NCI-H146 (cell line): ENCODE data around the gene MYOCOS.
A peak's percentile ranks its signal among the peaks of the same experiment; 100 is the strongest.
"Not testable (repeated sequence)": the region's sequence is repeated elsewhere in the genome, so short reads cannot be mapped to it uniquely, and the experiment has no call there.

Experiments
- DNase-seq: peaks from one replicate; lab custom pipeline; 2025; lab: John Stamatoyannopoulos, UW

MYOCOS gene

DNA sequence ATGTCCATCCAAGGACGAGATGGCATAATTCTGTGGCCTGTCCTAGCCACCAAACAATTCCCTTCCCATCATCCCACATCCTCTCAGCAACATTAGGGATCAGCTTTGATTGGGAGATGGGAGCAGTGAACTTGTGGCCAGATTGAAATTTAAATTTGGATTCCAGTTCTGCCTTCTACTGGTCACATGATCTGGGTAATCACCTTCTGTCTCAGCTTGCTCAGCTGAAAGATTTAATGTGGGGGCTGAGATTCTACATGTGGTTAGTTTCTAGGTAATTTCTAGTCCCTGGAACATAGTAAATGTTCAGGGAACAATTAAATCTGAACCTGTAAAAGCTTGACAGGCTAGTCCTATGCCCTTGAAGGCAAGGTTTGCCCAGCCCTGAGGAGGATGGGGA is 3.2 kb downstream of the MYOCOS start:
- no peak for DNase-seq

GRCh38 chr1:171627020-171627419 is 5.0 kb downstream of the MYOCOS start:
- DNase-seq: no peak

DNA sequence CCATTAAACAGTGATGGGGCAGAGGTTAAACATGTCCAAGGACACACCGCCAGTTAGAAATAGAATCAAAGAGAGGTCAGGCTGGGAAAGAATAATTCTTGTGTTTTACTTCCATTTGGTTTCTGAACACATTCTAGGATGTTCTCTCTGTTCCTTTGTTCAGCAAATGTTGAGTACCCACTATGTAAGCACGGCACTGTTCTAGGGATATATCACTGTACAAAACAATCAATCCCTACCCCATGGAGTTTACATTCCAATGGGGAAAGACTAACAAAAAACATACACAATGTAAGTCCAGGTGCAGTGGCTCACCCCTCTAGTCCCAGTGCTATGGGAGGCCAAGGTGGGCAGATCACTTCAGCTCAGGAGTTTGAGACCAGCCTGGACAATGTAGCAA is 6.2 kb downstream of the MYOCOS start:
- no peak for DNase-seq

DNA sequence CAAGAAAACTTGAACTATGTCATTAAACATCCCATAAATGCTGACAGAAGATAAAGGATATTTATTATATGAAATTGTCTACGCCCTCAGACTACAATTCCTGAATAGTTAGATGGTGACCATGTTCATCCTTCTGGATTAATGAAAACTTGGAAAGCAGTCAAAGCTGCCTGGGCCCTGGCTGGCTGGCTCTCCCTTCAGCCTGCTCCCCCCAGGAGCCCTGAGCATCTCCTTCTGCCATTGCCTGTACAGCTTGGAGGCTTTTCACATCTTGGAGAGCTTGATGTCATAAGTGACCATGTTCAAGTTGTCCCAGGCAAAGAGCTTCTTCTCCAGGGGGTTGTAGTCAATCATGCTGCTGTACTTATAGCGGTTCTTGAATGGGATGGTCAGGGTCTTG is 13.6 kb downstream of the MYOCOS start:
- no peak for DNase-seq

- DNase-seq: no peak
Observed at GRCh38 chr1:171636141-171636540, 14.1 kb downstream of the MYOCOS start.

- DNase-seq: no peak
Observed at GRCh38 chr1:171637928-171638576, 16.0 kb downstream of the MYOCOS start.

- DNase-seq: no peak
Observed at GRCh38 chr1:171640225-171640624, 18.2 kb downstream of the MYOCOS start.

GRCh38 chr1:171641076-171641864 is 19.2 kb downstream of the MYOCOS start:
- no peak for DNase-seq

GRCh38 chr1:171642197-171642596 is 20.2 kb downstream of the MYOCOS start:
- DNase-seq: no peak

DNA sequence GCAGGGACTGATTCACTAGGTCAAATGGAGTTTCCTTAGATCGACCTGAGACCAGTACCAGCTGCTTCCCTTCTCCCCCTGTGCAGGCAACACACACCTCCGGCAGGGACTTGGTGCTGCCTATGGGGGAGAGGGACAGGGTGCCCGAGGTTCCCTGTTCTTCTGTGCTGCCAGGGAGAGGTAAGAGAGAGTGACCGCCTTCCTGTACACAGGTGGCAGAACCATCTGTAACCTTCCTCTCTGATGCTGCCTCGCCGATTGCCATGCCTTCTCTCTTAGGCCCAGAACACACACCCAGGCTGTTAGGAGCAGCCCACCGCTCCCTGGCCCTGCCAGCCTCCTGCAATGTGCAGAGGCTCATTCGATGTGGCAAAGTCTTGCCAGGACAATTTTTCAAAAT is 21.1 kb downstream of the MYOCOS start:
- no peak for DNase-seq

DNA sequence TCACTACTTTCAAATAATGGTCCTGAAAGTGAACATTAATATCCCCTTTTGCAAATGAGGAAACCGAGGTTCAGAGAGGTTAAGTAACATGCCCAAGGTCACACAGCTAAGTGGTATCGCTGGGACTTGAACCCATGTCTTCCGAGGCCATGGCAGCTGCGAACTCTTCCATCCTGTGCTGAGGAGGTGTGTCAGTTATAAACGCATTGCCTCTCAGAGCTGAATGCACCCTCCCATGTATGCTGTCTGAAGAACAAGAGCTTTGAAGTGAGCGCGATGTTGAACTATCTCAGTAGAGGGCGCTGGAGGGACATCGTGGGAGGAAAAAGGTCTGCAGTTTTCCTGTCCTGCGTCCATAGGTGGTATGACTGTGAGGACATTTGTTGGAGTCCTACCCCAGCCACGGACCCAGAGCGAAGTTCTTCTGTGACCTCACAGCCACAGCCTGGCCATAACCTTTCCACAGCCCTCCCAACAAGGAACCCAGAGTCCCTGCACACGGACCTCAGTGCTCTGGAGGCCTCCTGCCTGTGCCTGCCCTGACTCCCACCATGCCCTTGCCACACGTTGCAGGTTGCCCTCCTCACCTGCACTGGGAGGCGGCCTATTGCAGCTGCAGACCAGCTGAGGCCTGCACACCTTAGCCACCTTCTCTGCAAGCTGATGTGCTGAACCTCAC is 22.9 kb downstream of the MYOCOS start:
- DNase-seq: peak; percentile 76

DNA sequence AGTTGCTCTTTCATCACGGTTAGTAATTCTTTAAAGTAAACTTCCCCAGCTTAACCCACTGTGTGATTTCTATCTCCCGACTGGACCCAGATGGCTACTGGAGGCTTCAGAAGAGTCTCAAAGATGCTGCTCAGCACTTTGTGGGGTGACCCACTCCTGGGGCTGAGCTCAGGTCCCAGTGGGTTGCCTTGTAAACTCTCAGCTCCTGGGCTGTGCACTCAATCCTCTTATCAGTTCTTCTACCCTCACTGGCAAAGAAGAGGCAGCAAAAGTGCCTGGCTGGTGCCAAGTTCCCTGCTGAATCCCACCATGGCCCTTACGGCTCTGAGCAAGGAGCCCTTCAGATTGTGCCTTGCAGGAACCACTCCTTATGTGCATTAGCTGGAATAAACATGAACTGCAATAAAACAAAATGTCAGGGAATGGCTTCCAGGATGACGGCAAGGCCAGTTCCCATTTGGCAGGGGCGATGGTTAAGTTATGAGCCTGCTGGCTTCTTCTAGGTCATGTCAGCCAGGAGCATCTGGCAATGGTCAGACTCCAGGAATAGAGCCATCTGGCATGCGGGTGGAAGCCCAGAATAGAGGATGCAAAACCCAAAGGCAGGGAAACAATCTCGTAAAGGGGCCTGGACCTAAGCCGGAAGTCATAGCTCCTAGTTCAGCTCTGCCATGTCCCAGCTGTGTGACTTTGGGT is 23.7 kb downstream of the MYOCOS start:
- no peak for DNase-seq

GRCh38 chr1:171646249-171646560 is 24.2 kb downstream of the MYOCOS start:
- no peak for DNase-seq

- no peak for DNase-seq
Observed at GRCh38 chr1:171652234-171652822, 30.3 kb downstream of the MYOCOS start, which contains the start of gene MYOC. Gene MYOC (minus strand): TSS chr1:171652688. CDS start chr1:171652611, 77 bp downstream.

DNA sequence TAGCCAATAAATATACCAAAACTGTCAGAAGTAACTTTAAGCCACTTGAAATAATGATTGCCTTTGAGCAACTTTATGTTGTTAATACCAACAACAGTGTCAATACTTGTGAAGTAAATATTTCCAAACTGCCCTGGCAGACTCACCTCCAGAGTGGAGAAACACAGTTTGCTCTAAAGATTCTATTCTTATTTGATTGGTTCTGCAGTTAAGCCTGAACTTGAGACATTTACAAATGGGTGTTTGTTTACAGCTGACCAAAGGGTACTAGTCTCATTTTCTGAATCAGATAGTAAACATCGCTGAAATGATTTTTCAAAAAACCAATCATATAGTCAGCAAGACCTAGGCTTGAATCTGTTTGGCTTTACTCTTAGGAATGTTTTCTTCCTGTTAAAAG is 31.8 kb downstream of the MYOCOS start:
- DNase-seq: no peak

DNA sequence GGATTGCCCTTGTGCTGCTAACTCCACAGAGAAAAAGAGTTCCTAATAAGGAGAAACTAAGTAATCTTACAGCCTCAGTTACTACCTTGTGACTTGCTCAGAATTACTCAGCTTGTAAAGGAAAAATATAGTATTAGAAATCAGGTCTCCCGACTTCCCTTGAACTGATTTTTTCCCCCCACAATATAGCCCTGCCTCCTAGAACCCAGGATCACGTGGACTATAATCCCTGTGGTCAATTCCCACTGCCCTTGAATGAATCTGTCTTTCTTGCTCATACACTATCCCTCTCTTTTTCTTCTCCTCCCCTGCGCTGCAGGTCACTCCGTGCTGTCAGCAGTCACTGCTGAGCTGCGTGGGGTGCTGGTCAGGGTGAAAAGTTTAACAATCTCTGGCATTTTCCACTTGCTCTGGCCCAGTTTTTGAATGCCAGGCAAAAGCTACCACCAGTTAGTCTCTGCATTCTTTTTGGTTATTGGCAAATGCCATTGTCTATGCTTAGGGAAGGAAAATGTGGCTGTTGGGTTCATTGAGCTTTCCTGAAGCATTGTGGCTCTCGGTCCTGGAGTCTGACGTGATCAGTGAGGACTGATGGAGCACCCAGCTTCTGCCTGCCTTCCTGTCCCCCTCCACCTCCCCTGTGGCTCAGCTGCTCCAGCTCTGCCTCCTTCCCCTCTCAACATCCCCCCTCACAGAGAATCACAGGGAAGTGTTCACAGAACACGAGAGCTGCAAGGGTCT is 32.3 kb downstream of the MYOCOS start:
- DNase-seq: no peak

GRCh38 chr1:171654942-171655745 is 33.1 kb downstream of the MYOCOS start:
- peak; percentile 66 for DNase-seq

- DNase-seq: no peak
Observed at GRCh38 chr1:171655746-171656116, 33.7 kb downstream of the MYOCOS start.

DNA sequence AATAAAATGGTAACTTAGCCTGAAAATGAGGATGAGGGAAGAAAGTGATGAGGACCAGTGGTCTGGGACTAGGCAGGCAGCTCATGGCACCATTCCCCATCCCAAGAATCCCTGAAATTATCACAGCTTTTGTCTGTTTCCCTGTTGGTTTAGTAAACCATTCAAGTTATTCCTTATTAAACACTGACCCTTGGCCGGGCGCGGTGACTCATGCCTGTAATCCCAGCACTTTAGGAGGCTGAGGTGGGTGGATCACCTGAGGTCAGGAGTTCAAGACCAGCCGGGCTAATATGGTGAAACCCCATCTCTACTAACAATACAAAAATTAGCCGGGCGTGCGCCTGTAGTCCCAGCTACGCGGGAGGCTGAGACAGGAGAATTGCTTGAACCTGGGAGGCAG is 34.2 kb downstream of the MYOCOS start:
- not testable (repeated sequence) for DNase-seq

DNA sequence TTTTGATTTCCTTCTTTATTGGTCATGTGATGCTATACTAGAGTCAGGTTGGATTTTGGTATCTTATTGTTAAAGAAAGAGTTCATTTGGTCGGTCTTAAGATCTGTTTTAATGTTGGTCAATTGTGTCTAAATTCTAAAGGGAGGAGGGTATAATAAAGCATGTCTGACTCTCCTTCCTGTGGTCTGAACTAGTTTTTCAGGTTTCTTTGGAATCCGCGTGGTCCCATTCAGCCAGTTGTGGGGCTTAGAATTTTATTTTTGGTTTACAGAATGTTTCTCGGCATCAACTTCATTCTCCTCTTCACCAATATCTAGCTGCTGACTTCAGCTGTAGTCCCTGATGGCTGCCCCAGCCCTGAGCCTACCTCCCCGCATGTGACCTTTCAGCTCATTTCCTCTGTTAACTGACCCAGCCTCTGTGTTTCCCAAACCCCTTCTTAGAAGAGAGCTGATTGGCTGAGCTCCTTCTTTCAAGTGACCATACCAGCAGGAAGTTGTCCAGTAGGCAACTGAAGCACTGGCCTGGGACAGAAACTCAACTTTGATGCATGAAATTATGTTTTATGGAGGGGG is 39.1 kb downstream of the MYOCOS start:
- no peak for DNase-seq
